SK-N-SH (cell line): Measurements from ENCODE around the gene BMP5. TPM values are rescaled to one million over a fixed set of nuclear protein-coding genes. Genes with fewer than 3 reads are reported as not detected.

Source experiments
- CTCF ChIA-PET: fragments of 300-600, 350-600 bp; formaldehyde crosslinking; extraction: SDS; loops from one replicate; lab custom pipeline; 2021; lab: Yijun Ruan, JAX
- POLR2A ChIA-PET: fragments of 350-600 bp; sonication (Branson Sonifier 250); formaldehyde crosslinking; extraction: SDS; loops from one replicate; lab custom pipeline; 2020; ENCODE audit warnings: antibody characterized with exemption, inconsistent platforms; lab: Yijun Ruan, JAX
- DNase-seq: peaks from one replicate; pipeline ENCODE4 v3.0.0; 2012
- H2AFZ ChIP-seq: fragments of 200-600 bp; sonication (generic); 2 replicates; pipeline ENCODE4 v1.8.1; 2016; ENCODE audit warnings: antibody characterized with exemption, mild to moderate bottlenecking, low read depth
- H3F3A ChIP-seq: fragments of 200-600 bp; sonication (generic); replicated peaks from 2 replicates; pipeline ENCODE3; 2016; ENCODE audit warnings: antibody characterized with exemption, mild to moderate bottlenecking; ENCODE audit not compliant: insufficient read depth
- H3K27ac ChIP-seq, 2 experiments: fragments of 200-500 bp in 1 of 2; fragments of 200-600 bp in 1 of 2; sonication (Bioruptor generic) in 1 of 2; sonication (generic), shearing (Covaris generic) in 1 of 2; 2 replicates each; pipeline versions ENCODE4 v1.5.1 to v1.6.1; 2014 to 2016; ENCODE audit warnings: low read depth in 2 of 2, inconsistent platforms in 1 of 2, low read length in 1 of 2, mild to moderate bottlenecking in 1 of 2, mixed read lengths in 1 of 2
- H3K27me3 ChIP-seq: fragments of 200-600 bp; sonication (generic), shearing (Covaris generic); 2 replicates; pipeline ENCODE4 v1.6.1; 2016; ENCODE audit warnings: mixed run types; ENCODE audit not compliant: insufficient read depth
- H3K36me3 ChIP-seq, 2 experiments: fragments of 200-500 bp in 1 of 2; fragments of 200-600 bp in 1 of 2; sonication (Bioruptor generic) in 1 of 2; sonication (generic) in 1 of 2; replicated peaks in 1 of 2; 2 replicates each; pipeline versions ENCODE3 to v1.5.1; 2014 to 2016; ENCODE audit warnings: low read length in 1 of 2, mild to moderate bottlenecking in 1 of 2; ENCODE audit not compliant: insufficient read depth in 2 of 2, control insufficient read depth in 1 of 2
- H3K4me1 ChIP-seq, 2 experiments: fragments of 200-500 bp in 1 of 2; fragments of 200-600 bp in 1 of 2; sonication (Bioruptor generic) in 1 of 2; sonication (generic), shearing (Covaris generic) in 1 of 2; 2 replicates each; pipeline versions ENCODE4 v1.5.1 to v1.6.1; 2014 to 2016; ENCODE audit warnings: low read depth in 1 of 2, low read length in 1 of 2, mixed run types in 1 of 2; ENCODE audit not compliant: insufficient read depth in 2 of 2, control insufficient read depth in 1 of 2
- H3K4me2 ChIP-seq: fragments of 200-600 bp; sonication (generic), shearing (Covaris generic); 2 replicates; pipeline ENCODE4 v1.6.1; 2017; ENCODE audit warnings: mixed run types
- H3K4me3 ChIP-seq, 2 experiments: fragments of 200-500 bp in 1 of 2; fragments of 200-600 bp in 1 of 2; sonication (Bioruptor generic) in 1 of 2; sonication (generic), shearing (Covaris generic) in 1 of 2; 2 replicates each; pipeline versions ENCODE4 v1.5.1 to v1.8.1; 2014 to 2016; ENCODE audit warnings: low read depth in 2 of 2, inconsistent platforms in 1 of 2, low read length in 1 of 2, mild to moderate bottlenecking in 1 of 2, mixed read lengths in 1 of 2, moderate library complexity in 1 of 2
- H3K79me2 ChIP-seq: fragments of 200-600 bp; sonication (generic); 2 replicates; pipeline ENCODE4 v1.8.1; 2017; ENCODE audit warnings: mild to moderate bottlenecking; ENCODE audit not compliant: insufficient read depth
- H3K9ac ChIP-seq: fragments of 200-600 bp; sonication (generic); 2 replicates; pipeline ENCODE4 v1.6.1; 2017; ENCODE audit warnings: mixed run types
- H3K9me2 ChIP-seq: fragments of 200-600 bp; sonication (generic); 2 replicates; pipeline ENCODE4 v1.6.1; 2017; ENCODE audit warnings: mixed run types
- H3K9me3 ChIP-seq: fragments of 200-600 bp; sonication (generic); 2 replicates; pipeline ENCODE4 v1.6.1; 2017; ENCODE audit warnings: mixed run types, mild to moderate bottlenecking, moderate library complexity
- H4K20me1 ChIP-seq: fragments of 200-600 bp; sonication (generic); 2 replicates; pipeline ENCODE4 v1.6.1; 2017; ENCODE audit warnings: mild to moderate bottlenecking, mixed run types; ENCODE audit not compliant: insufficient read depth
- CHD2 ChIP-seq: fragments of 150-350 bp; IDR thresholded peaks from 2 replicates; pipeline ENCODE4 v1.6.1; 2018; ENCODE audit warnings: low read length; ENCODE audit not compliant: partially characterized antibody
- EP300 ChIP-seq, 2 experiments: IDR thresholded peaks; 2 replicates each; pipeline versions ENCODE4 v1.4.0 to v1.6.1; 2012; ENCODE audit warnings: borderline replicate concordance in 1 of 2, low read depth in 1 of 2, low read length in 1 of 2
- EZH2phosphoT487 ChIP-seq: fragments of 200-600 bp; sonication (generic); IDR thresholded peaks from 2 replicates; pipeline ENCODE4 v1.6.1; 2017; ENCODE audit warnings: low read depth, mixed run types, mild to moderate bottlenecking, antibody characterized with exemption, moderate library complexity, borderline replicate concordance
- FOSL2 ChIP-seq: IDR thresholded peaks from 2 replicates; pipeline ENCODE4 v1.4.0; 2012; ENCODE audit warnings: low read depth, mild to moderate bottlenecking, moderate library complexity, borderline replicate concordance
- GATA2 ChIP-seq: sonication (generic); formaldehyde crosslinking; IDR thresholded peaks from 2 replicates; pipeline ENCODE4 v1.5.0; 2020; ENCODE audit warnings: mild to moderate bottlenecking, missing genetic modification reagents
- IRF3 ChIP-seq: fragments of 150-350 bp; IDR thresholded peaks from 2 replicates; pipeline ENCODE4 v1.6.1; 2016; ENCODE audit warnings: mild to moderate bottlenecking, low read depth, low read length
- NRF1 ChIP-seq: IDR thresholded peaks from 2 replicates; pipeline ENCODE4 v1.6.1; 2012; ENCODE audit warnings: low read depth, mild to moderate bottlenecking, low read length
- POLR2AphosphoS5 ChIP-seq: IDR thresholded peaks from 2 replicates; pipeline ENCODE4 v1.6.1; 2012; ENCODE audit warnings: low read depth, low read length
- RAD21 ChIP-seq: IDR thresholded peaks from 2 replicates; pipeline ENCODE4 v1.6.1; 2012; ENCODE audit warnings: mild to moderate bottlenecking, low read length
- RCOR1 ChIP-seq: fragments of 150-350 bp; IDR thresholded peaks from 2 replicates; pipeline ENCODE4 v1.6.1; 2017; ENCODE audit warnings: antibody characterized with exemption, low read length
- REST ChIP-seq: IDR thresholded peaks from 2 replicates; pipeline ENCODE4 v1.6.1; 2012; ENCODE audit warnings: mild to moderate bottlenecking, low read depth, low read length, moderate library complexity
- RFX5 ChIP-seq: IDR thresholded peaks from 2 replicates; pipeline ENCODE4 v1.6.1; 2012; ENCODE audit warnings: mild to moderate bottlenecking, improper control_type of control experiment, low read length
- SIN3A ChIP-seq: IDR thresholded peaks from 2 replicates; pipeline ENCODE4 v1.6.1; 2012; ENCODE audit warnings: low read depth, mild to moderate bottlenecking, low read length, moderate library complexity, borderline replicate concordance
- TAF1 ChIP-seq: IDR thresholded peaks from 2 replicates; pipeline ENCODE4 v1.6.1; 2012; ENCODE audit warnings: low read depth, mild to moderate bottlenecking, low read length, moderate library complexity, borderline replicate concordance
- WGBS: methylation state at CpG from one replicate; pipeline ENCODE4 v1.1.6; 2017; ENCODE audit warnings: low lambda C conversion rate; 5-methylcytosine and 5-hydroxymethylcytosine counted together
- polyA plus RNA-seq, 3 experiments: library from polyadenylated mRNA; depleted of rRNA; stranded (reverse); fragments of >200 nt; gene quantifications; 2 replicates each; pipeline ENCODE4 v1.2.3, GENCODE V29; 2012
- TF ChIP-seq, protein P1 (sequence below): fragments of 150-350 bp; IDR thresholded peaks from 2 replicates; pipeline ENCODE4 v1.6.1; 2017; ENCODE audit warnings: antibody characterized with exemption, low read length, low read depth, borderline replicate concordance
- TF ChIP-seq, protein P2 (sequence below): IDR thresholded peaks from 2 replicates; pipeline ENCODE4; 2012

The BMP5 gene
- polyA plus RNA-seq, 1 of the 3 experiments (the other 2 are of a cell fraction), result 0.05 TPM

- Histone ChIP-seq H3K4me3 (no peak overlapping the region), H3K4me2 (no peak overlapping the region), H3K9me3 (no peaks in the 10 kb centered on the region), H3K9me2 (no peaks in the 10 kb centered on the region), H3K27me3 (no peaks in the 10 kb centered on the region), H3K79me2 (no peaks in the 10 kb centered on the region), H2AFZ (no peak overlapping the region), H4K20me1 (no peaks in the 10 kb centered on the region), H3K27ac (no peak overlapping the region), H3K36me3 (no peaks in the 10 kb centered on the region), H3K4me1 (no peaks in the 10 kb centered on the region), H3F3A (no peaks in the 10 kb centered on the region), H3K9ac (no peak overlapping the region)
- TF ChIP-seq REST (no peak), IRF3 (no peak), RFX5 (no peak), FOSL2 (no peak), POLR2AphosphoS5 (no peak), NRF1 (no peak), RCOR1 (no peak), EP300 (IDR thresholded peaks at IDR 0.05; ENCODE audit: borderline replicate concordance in 1 of 2, low read depth in 1 of 2, low read length in 1 of 2) (no peak), RAD21 (no peak), CHD2 (no peak)
- TF ChIP-seq, protein P1, sequence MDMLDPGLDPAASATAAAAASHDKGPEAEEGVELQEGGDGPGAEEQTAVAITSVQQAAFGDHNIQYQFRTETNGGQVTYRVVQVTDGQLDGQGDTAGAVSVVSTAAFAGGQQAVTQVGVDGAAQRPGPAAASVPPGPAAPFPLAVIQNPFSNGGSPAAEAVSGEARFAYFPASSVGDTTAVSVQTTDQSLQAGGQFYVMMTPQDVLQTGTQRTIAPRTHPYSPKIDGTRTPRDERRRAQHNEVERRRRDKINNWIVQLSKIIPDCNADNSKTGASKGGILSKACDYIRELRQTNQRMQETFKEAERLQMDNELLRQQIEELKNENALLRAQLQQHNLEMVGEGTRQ, result no peak
- CTCF ChIA-PET, result no interaction called here
- POLR2A ChIA-PET, result no interaction called here
- DNase-seq, result no peak
- WGBS, result 59% methylated on average over 4 of the region's 4 CpGs
These were observed 17.5 kb upstream of the BMP5 start for GRCh38 chr6:55892749-55893357.

DNA sequence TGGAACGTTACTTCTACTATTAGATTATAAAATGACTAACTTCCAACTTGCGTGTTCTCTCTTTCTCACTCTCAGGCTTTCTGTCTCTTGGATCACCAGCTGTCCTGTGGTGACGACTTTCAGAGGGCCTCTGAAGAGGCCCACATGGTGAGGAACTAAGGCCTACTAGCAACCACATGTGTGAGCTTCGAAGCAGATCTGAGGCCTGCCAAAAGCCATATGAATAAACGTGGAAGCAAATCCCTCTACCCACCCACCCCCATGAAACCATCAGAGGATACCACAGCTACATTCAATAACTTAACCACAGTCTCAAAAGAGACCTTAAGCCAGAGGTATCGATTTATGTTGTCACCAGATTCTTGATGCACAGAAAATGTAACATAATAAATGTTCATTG, 13.5 kb upstream of the BMP5 start:
- Histone ChIP-seq H3K9me2 (no peaks in the 10 kb centered on the region), H3K4me3 (no peak overlapping the region), H3K4me1 (no peaks in the 10 kb centered on the region), H3F3A (no peaks in the 10 kb centered on the region), H3K79me2 (no peaks in the 10 kb centered on the region), H3K27ac (no peak overlapping the region), H3K9ac (no peak overlapping the region), H3K4me2 (no peak overlapping the region), H2AFZ (no peak overlapping the region), H3K27me3 (no peaks in the 10 kb centered on the region), H3K36me3 (no peaks in the 10 kb centered on the region), H4K20me1 (no peaks in the 10 kb centered on the region), H3K9me3 (no peaks in the 10 kb centered on the region)
- WGBS, result 56% methylated on average over 6 of the region's 6 CpGs
- POLR2A ChIA-PET, result no interaction called here
- CTCF ChIA-PET, result interaction anchor here (1.4 kb wide), 1 partner anchor 612 kb away, joined by 4 read pairs; no protein-coding TSS in a partner anchor
- DNase-seq, result no peak
- no peak for TF ChIP-seq TAF1
- TF ChIP-seq, protein P1, result no peak
- no peak for TF ChIP-seq SIN3A
- no peak for TF ChIP-seq GATA2 (CRISPR knock-in tag)
- TF ChIP-seq, protein P2, sequence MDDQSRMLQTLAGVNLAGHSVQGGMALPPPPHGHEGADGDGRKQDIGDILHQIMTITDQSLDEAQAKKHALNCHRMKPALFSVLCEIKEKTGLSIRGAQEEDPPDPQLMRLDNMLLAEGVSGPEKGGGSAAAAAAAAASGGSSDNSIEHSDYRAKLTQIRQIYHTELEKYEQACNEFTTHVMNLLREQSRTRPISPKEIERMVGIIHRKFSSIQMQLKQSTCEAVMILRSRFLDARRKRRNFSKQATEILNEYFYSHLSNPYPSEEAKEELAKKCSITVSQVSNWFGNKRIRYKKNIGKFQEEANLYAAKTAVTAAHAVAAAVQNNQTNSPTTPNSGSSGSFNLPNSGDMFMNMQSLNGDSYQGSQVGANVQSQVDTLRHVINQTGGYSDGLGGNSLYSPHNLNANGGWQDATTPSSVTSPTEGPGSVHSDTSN, result no peak
- no peak for TF ChIP-seq EZH2phosphoT487
